ENCODE results near the gene CHRDL2.

CHRDL2 gene

GRCh38 chr11:74713686-74714085, 17.5 kb downstream of the CHRDL2 start:
- no peak for DNase-seq (ENCODE audit: low read depth in 3 of 3, low spot score in 1 of 3)

- DNase-seq (ENCODE audit: low read depth in 3 of 3, low spot score in 1 of 3) = no peak
These were observed 20.8 kb downstream of the CHRDL2 start for GRCh38 chr11:74710281-74710938.

DNA sequence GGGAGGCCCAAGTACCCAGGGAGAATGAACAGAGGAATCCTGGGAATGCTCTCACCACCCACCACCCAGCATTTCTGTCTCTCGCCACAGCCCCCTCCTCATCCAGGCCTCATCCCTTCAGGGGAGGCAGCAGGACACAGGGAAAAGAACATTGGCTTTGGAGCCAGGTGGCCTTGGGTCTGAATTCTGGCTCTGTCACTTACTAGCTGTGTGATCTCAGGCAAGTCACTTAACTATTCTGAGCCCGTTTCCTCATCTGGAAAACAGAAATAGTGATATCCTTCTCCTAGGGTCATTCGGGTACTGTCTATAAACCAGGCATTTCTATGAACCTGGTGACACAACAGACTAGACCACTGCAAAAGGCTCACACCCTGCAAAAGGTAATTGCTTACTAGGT, 22.1 kb downstream of the CHRDL2 start:
- no peak for DNase-seq (ENCODE audit: low read depth in 3 of 3, low spot score in 1 of 3)

DNA sequence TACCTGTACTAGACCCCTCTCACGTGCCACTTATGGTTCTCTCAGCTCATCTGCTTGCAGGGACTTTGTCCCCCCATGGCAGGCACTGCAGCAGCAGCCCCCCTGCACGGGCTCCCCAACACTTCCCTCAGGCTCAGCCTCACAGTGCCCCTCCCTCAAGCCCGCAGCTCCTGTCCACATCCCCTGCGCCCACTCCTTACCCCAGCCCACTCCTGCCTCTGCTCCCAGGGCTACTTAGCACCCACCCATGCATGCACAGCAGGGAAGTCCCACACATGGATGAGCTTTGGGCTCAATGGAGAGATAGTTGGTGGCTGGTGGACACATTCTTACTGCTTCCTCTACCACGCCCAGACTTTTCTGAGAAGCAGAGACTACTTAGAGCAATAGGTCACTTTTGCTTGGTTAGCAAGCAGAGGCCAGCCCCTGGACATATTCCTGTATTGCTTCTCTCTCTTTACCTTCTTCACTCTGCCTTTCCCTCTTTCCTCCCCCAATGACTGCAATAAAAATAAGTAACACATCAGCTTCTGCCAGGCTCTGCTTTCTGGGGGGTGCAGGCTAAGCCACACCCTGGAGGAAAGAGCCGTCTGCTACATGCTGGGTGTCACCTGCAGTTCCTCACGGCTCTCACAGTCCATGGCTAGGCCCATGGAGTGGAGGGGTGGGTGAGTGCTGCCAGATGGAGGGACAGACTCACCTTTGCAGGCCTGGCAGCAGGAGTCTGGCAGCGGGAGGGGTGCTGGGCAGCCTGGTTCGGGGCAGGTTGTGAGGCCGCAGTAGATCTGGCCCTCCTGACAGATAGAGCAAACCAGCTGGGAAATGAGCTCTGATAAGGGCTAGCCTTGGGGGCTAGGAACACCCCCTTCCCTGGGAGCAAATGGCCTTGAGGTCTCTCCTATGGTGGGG, 23.4 kb downstream of the CHRDL2 start:
- DNase-seq (ENCODE audit: low read depth in 3 of 3, low spot score in 1 of 3) = no peak

- DNase-seq (ENCODE audit: low read depth in 3 of 3, low spot score in 1 of 3) = no peak
These were observed 24.0 kb downstream of the CHRDL2 start for GRCh38 chr11:74707182-74707581.

- DNase-seq (ENCODE audit: low read depth in 3 of 3, low spot score in 1 of 3) = no peak
These were observed 28.0 kb downstream of the CHRDL2 start for GRCh38 chr11:74703211-74703610.

- peak; percentile 2 to 29 (median 11) for DNase-seq (ENCODE audit: low read depth in 3 of 3, low spot score in 1 of 3)
These were observed 28.7 kb downstream of the CHRDL2 start for GRCh38 chr11:74702383-74703007.

DNA sequence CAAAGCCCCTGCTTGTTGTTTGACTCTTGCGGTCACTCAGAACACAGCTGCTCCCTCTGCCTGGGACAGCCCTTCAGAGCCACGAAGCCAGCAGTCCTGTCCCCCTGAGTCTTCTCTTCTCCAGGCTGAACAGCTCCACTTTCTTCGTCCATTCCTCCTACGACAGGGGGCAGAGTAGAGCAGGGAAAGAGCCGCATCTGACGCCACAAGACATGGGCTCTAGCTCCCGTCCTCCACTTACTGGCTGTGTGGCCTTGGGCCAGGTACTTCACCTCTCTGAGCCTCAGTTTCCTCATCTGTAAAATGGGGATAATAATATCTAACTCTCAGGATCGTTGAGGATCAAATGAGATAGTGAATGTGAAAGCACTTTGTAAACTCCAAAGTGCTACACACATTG, 29.9 kb downstream of the CHRDL2 start:
- DNase-seq (ENCODE audit: low read depth in 3 of 3, low spot score in 1 of 3) = no peak

GRCh38 chr11:74699615-74700396, 31.4 kb downstream of the CHRDL2 start:
- DNase-seq (ENCODE audit: low read depth in 3 of 3, low spot score in 1 of 3) = no peak

- DNase-seq (ENCODE audit: low read depth in 3 of 3, low spot score in 1 of 3) = no peak
These were observed 33.5 kb downstream of the CHRDL2 start for GRCh38 chr11:74697722-74698121.

GRCh38 chr11:74696939-74697675, 34.1 kb downstream of the CHRDL2 start:
- DNase-seq (ENCODE audit: low read depth in 3 of 3, low spot score in 1 of 3) = no peak

GRCh38 chr11:74696500-74696899, 34.7 kb downstream of the CHRDL2 start:
- DNase-seq (ENCODE audit: low read depth in 3 of 3, low spot score in 1 of 3) = no peak

- DNase-seq (ENCODE audit: low read depth in 3 of 3, low spot score in 1 of 3) = no peak
These were observed 35.4 kb downstream of the CHRDL2 start for GRCh38 chr11:74695705-74696280.

- DNase-seq (ENCODE audit: low read depth in 3 of 3, low spot score in 1 of 3) = no peak
These were observed 36.9 kb downstream of the CHRDL2 start for GRCh38 chr11:74694136-74694930.

DNA sequence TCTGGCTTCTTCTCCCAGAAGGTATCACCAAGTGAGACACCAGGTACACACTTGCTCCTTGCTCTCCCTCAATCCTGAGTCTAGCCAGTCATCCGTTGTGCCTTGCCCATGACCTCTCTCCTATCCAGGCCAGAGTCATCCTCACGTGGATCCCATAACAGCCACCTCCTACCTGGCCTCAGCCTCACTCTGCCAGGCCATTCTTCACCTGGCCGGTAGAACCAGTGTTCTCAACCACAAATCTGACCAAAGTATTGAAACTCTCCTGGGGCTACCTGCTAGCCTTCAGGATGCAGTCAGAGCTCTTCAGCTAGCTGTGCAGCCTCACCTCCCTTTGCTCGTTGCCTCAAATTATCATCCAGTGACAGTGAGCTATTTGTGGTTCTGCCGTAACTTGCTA, 37.7 kb downstream of the CHRDL2 start:
- DNase-seq (ENCODE audit: low read depth in 3 of 3, low spot score in 1 of 3) = no peak

DNA sequence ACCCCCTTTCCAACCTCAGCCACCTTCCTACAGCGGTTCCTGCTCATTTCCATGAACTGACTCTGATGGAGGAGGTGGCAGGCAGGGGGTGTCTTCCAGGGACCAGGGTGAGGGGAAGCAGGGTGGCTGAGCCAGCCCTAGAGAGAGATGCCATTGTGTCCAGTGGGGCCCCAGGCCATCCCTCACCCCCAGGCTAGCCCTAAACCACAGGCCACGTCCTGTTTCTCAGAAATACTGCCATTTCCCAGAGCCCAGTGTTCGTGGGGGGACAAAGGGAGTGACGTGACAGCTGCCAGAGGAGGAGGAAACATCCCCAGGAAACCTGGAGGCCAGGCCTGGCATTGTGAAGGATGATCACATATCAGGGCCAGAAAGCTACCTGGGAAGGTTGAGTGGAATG, 39.5 kb downstream of the CHRDL2 start:
- DNase-seq (ENCODE audit: low read depth in 3 of 3, low spot score in 1 of 3) = no peak

GRCh38 chr11:74689666-74690065, 41.6 kb downstream of the CHRDL2 start:
- no peak for DNase-seq (ENCODE audit: low read depth in 3 of 3, low spot score in 1 of 3)

- DNase-seq (ENCODE audit: low read depth in 3 of 3, low spot score in 1 of 3) = no peak
These were observed 43.8 kb downstream of the CHRDL2 start for GRCh38 chr11:74687237-74688023.

DNA sequence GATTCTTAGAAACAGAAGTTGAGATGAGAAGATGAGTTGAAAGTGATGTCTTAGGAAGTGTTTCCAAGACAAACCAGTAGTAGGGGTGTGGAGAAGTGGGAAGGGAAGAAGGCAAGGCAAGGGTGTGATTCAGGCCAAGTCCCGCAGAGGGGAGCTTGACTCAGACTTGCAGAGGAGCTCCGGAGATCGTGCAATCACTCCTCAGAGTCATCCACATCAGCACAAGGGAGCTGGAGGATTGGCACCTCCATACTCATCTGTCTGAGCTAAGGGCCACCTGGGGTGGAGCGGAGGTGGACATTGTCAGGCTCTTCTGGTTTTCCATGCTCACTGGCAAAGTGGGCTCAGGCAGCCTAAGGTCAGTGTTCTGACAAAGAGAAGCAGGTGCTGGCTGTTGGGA, 44.4 kb downstream of the CHRDL2 start:
- no peak for DNase-seq (ENCODE audit: low read depth in 3 of 3, low spot score in 1 of 3)
